HepG2 (cell line): ENCODE measurements around the gene OAF. TPM values are rescaled to one million over a fixed set of nuclear protein-coding genes. Genes with fewer than 3 reads are reported as not detected.
A peak's percentile ranks its signal among the peaks of the same experiment; 100 is the strongest.

Source experiments
- ATAD3A ChIP-seq: sonication (generic); formaldehyde crosslinking; IDR thresholded peaks from 2 replicates; pipeline ENCODE4 v1.4.0; 2020; ENCODE audit warnings: missing genetic modification reagents
- BRCA1 ChIP-seq: sonication (generic); formaldehyde crosslinking; IDR thresholded peaks from 2 replicates; pipeline ENCODE4 v1.4.0; 2020; ENCODE audit warnings: missing genetic modification reagents
- CENPX ChIP-seq: sonication (generic); formaldehyde crosslinking; IDR thresholded peaks from 2 replicates; pipeline ENCODE4 v1.9.0; 2021; ENCODE audit warnings: mild to moderate bottlenecking, missing genetic modification reagents, moderate library complexity
- DPF2 ChIP-seq: sonication (generic); formaldehyde crosslinking; IDR thresholded peaks from 2 replicates; pipeline ENCODE4 v1.4.0; 2020; ENCODE audit warnings: mild to moderate bottlenecking, low read depth, missing genetic modification reagents, borderline replicate concordance
- FIP1L1 ChIP-seq: fragments of 200-400 bp; formaldehyde crosslinking; IDR thresholded peaks from 2 replicates; pipeline ENCODE4 v1.6.1; 2018; ENCODE audit warnings: low read depth, mild to moderate bottlenecking, low read length, moderate library complexity, borderline replicate concordance; ENCODE audit not compliant: insufficient read depth
- HIVEP1 ChIP-seq: sonication (generic); formaldehyde crosslinking; IDR thresholded peaks from 2 replicates; pipeline ENCODE4 v1.4.0; 2020; ENCODE audit warnings: mild to moderate bottlenecking, missing genetic modification reagents
- IKZF4 ChIP-seq: sonication (generic); formaldehyde crosslinking; IDR thresholded peaks from 2 replicates; pipeline ENCODE4 v1.5.1; 2020; ENCODE audit warnings: borderline replicate concordance, mild to moderate bottlenecking, low read depth, missing genetic modification reagents; ENCODE audit errors: not compliant biosample characterization
- MED13 ChIP-seq: sonication (generic); formaldehyde crosslinking; IDR thresholded peaks from 2 replicates; pipeline ENCODE4 v1.5.0; 2020; ENCODE audit warnings: missing genetic modification reagents
- PITX1 ChIP-seq: sonication (generic); formaldehyde crosslinking; IDR thresholded peaks from 2 replicates; pipeline ENCODE4 v1.5.1; 2020; ENCODE audit warnings: mild to moderate bottlenecking, missing genetic modification reagents
- POLR2AphosphoS2 ChIP-seq: IDR thresholded peaks from 2 replicates; pipeline ENCODE4 v1.6.1; 2011; ENCODE audit warnings: low read depth, low read length, improper control_type of control experiment
- RORA ChIP-seq: sonication (generic); formaldehyde crosslinking; IDR thresholded peaks from 2 replicates; pipeline ENCODE4 v1.5.0; 2020; ENCODE audit warnings: mild to moderate bottlenecking, missing genetic modification reagents, moderate library complexity
- SCMH1 ChIP-seq: sonication (generic); formaldehyde crosslinking; IDR thresholded peaks from 2 replicates; pipeline ENCODE4 v1.9.0; 2021; ENCODE audit warnings: missing genetic modification reagents, mild to moderate bottlenecking, borderline replicate concordance
- TOPORS ChIP-seq: sonication (generic); formaldehyde crosslinking; IDR thresholded peaks from 2 replicates; pipeline ENCODE4 v1.8.0; 2023; ENCODE audit warnings: mild to moderate bottlenecking, missing genetic modification reagents
- YEATS2 ChIP-seq: sonication (generic); formaldehyde crosslinking; IDR thresholded peaks from 2 replicates; pipeline ENCODE4 v1.4.0; 2020; ENCODE audit warnings: missing genetic modification reagents, borderline replicate concordance
- ZBTB8A ChIP-seq: sonication (generic); formaldehyde crosslinking; IDR thresholded peaks from 2 replicates; pipeline ENCODE4 v1.4.0; 2020; ENCODE audit warnings: mild to moderate bottlenecking, low read depth, missing genetic modification reagents, borderline replicate concordance
- ZC3H13 ChIP-seq: sonication (generic); formaldehyde crosslinking; IDR thresholded peaks from 2 replicates; pipeline ENCODE4 v1.8.1; 2023; ENCODE audit warnings: mild to moderate bottlenecking, missing genetic modification reagents, moderate library complexity
- ZFP82 ChIP-seq: sonication (generic); formaldehyde crosslinking; IDR thresholded peaks from 2 replicates; pipeline ENCODE4 v1.5.1; 2020; ENCODE audit warnings: mild to moderate bottlenecking, missing genetic modification reagents, borderline replicate concordance
- ZNF256 ChIP-seq: sonication (generic); formaldehyde crosslinking; conservative IDR thresholded peaks from 2 replicates; pipeline ENCODE4 v1.4.0; 2020; ENCODE audit warnings: missing genetic modification reagents
- ZNF446 ChIP-seq: sonication (generic); formaldehyde crosslinking; IDR thresholded peaks from 2 replicates; pipeline ENCODE4 v1.5.0; 2020; ENCODE audit warnings: mild to moderate bottlenecking, missing genetic modification reagents
- ZNF761 ChIP-seq: sonication (generic); formaldehyde crosslinking; conservative IDR thresholded peaks from 2 replicates; pipeline ENCODE4 v1.4.0; 2020; ENCODE audit warnings: mild to moderate bottlenecking, missing genetic modification reagents
- polyA plus RNA-seq, 8 experiments: library from polyadenylated mRNA; depleted of rRNA in 3 of 8; stranded (reverse) in 7 of 8; unstranded in 1 of 8; fragments of >200 nt; fragmentation: Illumina TruSeq in 4 of 8; extraction: Trizol in 4 of 8; gene quantifications; 2 replicates each; pipeline versions ENCODE4 v1.2.1 to v1.2.3, GENCODE V29; 2011 to 2016; ENCODE audit warnings: low read depth in 4 of 8, missing spikeins in 1 of 8, mixed read lengths in 1 of 8; ENCODE audit not compliant: insufficient read depth in 1 of 8
- total RNA-seq, 5 experiments: library from RNA; depleted of rRNA; stranded (reverse); fragments of >200 nt; fragmentation: Illumina TruSeq; extraction: Trizol; gene quantifications; 2 replicates each; pipeline ENCODE4 v1.2.3, GENCODE V29; 2016; ENCODE audit warnings: low read depth in 1 of 5
- TF ChIP-seq, protein P1 (sequence below): sonication (generic); formaldehyde crosslinking; conservative IDR thresholded peaks from 2 replicates; pipeline ENCODE4 v1.4.0; 2020; ENCODE audit warnings: missing genetic modification reagents
- TF ChIP-seq, protein P2 (sequence below): IDR thresholded peaks from 2 replicates; pipeline ENCODE4 v1.6.1; 2016; ENCODE audit warnings: low read depth
- TF ChIP-seq, protein P3 (sequence below): sonication (generic); formaldehyde crosslinking; IDR thresholded peaks from 2 replicates; pipeline ENCODE4 v1.5.1; 2020; ENCODE audit warnings: mild to moderate bottlenecking, moderate library complexity, missing genetic modification reagents
- TF ChIP-seq, protein P4 (sequence below): sonication (generic); formaldehyde crosslinking; IDR thresholded peaks from 2 replicates; pipeline ENCODE4 v1.9.0; 2021; ENCODE audit warnings: missing genetic modification reagents, borderline replicate concordance

OAF gene
- total and polyA plus RNA-seq, 2 of the 13 experiments (the other 11 are each of a cell fraction or from before 2014, with no cell fraction given): 63.7 to 94.6 TPM

DNA sequence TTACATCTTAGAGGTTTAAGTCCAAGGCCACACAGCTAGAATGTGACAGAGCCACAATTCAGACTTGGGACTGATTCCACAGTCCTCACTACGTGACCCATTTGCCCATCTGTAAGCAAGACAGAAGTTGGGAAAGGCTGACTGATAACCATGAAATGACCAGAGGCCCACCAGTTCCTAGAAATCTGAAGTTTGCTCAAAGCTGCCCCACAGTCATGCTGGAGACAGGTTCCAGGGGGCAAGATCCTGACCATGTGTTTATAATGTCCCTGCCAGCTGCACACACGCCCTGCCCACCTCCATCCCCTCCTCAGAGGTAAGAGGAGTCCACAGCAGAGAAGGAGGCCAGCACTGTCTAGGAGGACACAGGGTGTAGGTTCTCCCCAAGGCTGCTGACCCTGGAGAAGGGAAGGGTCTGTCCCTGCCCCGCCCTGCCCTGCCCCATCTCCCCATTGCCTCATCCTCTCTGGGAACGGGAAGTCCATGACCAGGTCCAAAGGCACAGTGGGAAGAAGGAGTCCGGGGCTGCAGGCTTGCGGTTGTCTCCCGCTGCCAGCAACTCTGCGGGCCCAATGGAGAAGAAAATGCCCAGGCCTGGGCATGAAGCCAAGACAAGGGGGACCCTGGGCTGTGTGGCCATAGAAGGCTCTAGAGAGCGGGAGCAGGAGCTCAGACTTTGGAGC is 11.9 kb upstream of the OAF start (continued):
- TF ChIP-seq, protein P1, sequence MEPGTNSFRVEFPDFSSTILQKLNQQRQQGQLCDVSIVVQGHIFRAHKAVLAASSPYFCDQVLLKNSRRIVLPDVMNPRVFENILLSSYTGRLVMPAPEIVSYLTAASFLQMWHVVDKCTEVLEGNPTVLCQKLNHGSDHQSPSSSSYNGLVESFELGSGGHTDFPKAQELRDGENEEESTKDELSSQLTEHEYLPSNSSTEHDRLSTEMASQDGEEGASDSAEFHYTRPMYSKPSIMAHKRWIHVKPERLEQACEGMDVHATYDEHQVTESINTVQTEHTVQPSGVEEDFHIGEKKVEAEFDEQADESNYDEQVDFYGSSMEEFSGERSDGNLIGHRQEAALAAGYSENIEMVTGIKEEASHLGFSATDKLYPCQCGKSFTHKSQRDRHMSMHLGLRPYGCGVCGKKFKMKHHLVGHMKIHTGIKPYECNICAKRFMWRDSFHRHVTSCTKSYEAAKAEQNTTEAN (CRISPR knock-in tag): no peak; the same call in none of the 2 replicates
- TF ChIP-seq TOPORS (no peak), RORA (CRISPR knock-in tag) (no peak), ZNF761 (CRISPR knock-in tag) (0 out of 2 replicates have a peak, but pooled peaks have one; percentile 52), ZBTB8A (CRISPR knock-in tag) (no peak), POLR2AphosphoS2 (no peak), SCMH1 (CRISPR knock-in tag) (no peak), PITX1 (CRISPR knock-in tag) (no peak; the same call in 1 of the 2 replicates), ZFP82 (CRISPR knock-in tag) (no peak), BRCA1 (no peak), ATAD3A (no peak), YEATS2 (CRISPR knock-in tag) (no peak), IKZF4 (CRISPR knock-in tag) (no peak), ZNF256 (CRISPR knock-in tag) (no peak), DPF2 (CRISPR knock-in tag) (peak; percentile 12; the same call in 1 of the 2 replicates), ZNF446 (no peak), CENPX (no peak), FIP1L1 (no peak; the same call in 1 of the 2 replicates), HIVEP1 (CRISPR knock-in tag) (no peak), ZC3H13 (CRISPR knock-in tag) (no peak), MED13 (0 out of 2 replicates have a peak, but pooled peaks have one; percentile 38)
- TF ChIP-seq, protein P2, sequence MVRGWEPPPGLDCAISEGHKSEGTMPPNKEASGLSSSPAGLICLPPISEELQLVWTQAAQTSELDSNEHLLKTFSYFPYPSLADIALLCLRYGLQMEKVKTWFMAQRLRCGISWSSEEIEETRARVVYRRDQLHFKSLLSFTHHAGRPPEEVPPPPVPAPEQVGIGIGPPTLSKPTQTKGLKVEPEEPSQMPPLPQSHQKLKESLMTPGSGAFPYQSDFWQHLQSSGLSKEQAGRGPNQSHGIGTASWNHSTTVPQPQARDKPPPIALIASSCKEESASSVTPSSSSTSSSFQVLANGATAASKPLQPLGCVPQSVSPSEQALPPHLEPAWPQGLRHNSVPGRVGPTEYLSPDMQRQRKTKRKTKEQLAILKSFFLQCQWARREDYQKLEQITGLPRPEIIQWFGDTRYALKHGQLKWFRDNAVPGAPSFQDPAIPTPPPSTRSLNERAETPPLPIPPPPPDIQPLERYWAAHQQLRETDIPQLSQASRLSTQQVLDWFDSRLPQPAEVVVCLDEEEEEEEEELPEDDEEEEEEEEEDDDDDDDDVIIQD: no peak
- TF ChIP-seq, protein P3, sequence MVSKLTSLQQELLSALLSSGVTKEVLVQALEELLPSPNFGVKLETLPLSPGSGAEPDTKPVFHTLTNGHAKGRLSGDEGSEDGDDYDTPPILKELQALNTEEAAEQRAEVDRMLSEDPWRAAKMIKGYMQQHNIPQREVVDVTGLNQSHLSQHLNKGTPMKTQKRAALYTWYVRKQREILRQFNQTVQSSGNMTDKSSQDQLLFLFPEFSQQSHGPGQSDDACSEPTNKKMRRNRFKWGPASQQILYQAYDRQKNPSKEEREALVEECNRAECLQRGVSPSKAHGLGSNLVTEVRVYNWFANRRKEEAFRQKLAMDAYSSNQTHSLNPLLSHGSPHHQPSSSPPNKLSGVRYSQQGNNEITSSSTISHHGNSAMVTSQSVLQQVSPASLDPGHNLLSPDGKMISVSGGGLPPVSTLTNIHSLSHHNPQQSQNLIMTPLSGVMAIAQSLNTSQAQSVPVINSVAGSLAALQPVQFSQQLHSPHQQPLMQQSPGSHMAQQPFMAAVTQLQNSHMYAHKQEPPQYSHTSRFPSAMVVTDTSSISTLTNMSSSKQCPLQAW: no peak
- TF ChIP-seq, protein P4, sequence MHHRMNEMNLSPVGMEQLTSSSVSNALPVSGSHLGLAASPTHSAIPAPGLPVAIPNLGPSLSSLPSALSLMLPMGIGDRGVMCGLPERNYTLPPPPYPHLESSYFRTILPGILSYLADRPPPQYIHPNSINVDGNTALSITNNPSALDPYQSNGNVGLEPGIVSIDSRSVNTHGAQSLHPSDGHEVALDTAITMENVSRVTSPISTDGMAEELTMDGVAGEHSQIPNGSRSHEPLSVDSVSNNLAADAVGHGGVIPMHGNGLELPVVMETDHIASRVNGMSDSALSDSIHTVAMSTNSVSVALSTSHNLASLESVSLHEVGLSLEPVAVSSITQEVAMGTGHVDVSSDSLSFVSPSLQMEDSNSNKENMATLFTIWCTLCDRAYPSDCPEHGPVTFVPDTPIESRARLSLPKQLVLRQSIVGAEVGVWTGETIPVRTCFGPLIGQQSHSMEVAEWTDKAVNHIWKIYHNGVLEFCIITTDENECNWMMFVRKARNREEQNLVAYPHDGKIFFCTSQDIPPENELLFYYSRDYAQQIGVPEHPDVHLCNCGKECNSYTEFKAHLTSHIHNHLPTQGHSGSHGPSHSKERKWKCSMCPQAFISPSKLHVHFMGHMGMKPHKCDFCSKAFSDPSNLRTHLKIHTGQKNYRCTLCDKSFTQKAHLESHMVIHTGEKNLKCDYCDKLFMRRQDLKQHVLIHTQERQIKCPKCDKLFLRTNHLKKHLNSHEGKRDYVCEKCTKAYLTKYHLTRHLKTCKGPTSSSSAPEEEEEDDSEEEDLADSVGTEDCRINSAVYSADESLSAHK (CRISPR knock-in tag): no peak
